ENCODE measurements around the gene HDAC7.
A peak's percentile ranks its signal among the peaks of the same experiment; 100 is the strongest.
"Not testable (repeated sequence)": the region's sequence is repeated elsewhere in the genome, so short reads cannot be mapped to it uniquely, and the experiment has no call there.

The HDAC7 gene

GRCh38 chr12:47828008-47828975 is 8.6 kb upstream of the HDAC7 start:
- no peak for DNase-seq

DNA sequence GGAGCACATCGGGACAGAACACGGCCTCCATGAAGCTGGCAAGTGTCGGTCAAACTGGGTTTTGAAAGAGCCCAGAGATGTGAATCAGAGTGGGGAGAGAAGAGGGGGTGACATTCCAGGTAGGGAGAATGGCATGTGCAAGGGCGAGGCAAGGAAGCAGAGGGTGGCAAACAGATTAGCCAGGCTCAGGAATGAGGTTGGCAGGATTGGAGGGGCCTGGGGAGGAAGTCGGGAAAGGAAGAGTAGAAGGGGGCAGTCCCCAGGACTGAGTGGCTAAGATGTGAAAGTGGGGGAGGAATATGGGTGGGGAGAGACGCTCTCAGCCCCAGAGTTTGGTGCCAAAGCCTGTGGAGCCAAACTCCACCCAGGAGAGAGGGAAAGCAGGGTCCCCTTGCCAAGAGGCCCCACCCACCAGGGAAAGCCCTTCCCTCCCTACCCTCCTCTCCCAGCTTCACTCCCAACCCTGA is 5.5 kb upstream of the HDAC7 start:
- DNase-seq: no peak

GRCh38 chr12:47824635-47825034 is 4.9 kb upstream of the HDAC7 start:
- DNase-seq: no peak

GRCh38 chr12:47824198-47824597 is 4.5 kb upstream of the HDAC7 start:
- no peak for DNase-seq

DNA sequence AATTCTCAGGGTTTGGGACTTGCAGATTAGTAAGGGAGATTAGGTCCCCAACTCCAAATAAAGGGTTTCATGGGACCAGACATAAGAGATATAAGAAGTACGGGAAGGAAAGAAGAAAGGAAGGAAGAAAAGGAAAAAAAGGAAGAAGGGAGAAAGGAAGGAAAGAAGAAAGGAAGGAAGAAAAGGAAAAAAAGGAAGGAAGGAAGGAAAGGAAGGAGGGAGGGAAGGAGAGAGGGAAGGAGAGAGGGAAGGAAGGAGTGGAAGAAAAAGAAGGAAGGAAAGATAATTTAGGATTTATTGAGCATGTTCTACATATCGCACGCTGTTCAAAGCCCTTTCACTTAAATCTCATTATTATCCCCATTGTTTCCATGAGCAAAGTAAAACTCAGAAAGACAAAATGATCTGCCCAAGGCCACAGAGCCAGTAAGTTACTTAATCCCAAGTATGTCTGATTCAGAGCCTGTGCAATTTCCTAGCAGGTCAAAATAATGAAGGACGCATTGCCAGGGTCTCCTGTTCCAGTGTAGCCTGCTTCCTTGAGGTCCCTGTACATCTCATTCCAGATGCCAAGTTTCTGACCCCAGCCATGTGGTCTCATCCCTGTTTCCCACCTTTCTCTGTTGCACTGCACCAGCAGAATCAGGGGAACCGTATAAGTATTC is 3.9 kb upstream of the HDAC7 start:
- DNase-seq: no peak

DNA sequence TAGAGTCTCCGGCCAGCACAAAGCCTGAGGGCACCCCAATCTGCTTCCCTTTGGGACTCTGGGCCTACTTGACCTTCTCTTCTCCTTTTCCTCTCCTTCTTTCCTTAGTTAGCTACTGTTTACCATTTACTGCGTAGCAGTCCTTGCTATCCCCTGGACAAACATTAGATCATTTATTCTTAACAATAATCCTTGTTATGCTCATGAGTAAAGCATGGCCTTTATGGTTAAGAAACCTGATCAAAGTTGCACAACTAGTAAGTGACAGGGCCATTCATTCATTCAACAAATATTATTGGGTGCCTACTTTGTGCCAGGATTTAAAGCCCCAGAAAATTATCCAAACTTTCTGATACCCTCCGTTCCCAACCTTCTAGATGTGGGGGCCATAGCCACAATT is 3.2 kb upstream of the HDAC7 start:
- no peak for DNase-seq

DNA sequence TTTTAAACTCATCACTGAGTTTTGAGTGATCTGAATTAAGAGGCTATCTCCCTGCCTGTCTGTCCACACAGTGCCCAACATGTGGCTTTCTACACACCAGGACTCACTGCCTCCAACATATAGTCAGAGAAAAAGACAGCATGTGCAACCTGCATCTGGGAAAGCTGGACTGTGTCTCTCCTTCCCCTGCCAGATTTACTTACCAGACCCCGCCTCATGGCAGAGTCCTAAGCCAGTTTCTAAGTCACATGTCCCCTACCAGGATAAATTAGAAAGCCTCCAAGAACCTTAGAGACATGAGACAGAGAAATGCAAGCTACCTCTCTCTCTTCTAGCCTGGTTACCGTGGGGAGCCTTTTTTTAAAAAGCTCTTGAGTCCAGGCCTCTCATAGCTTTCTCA is 2.7 kb upstream of the HDAC7 start:
- DNase-seq: no peak

GRCh38 chr12:47821346-47821706 is 1.6 kb upstream of the HDAC7 start:
- no peak for DNase-seq

DNA sequence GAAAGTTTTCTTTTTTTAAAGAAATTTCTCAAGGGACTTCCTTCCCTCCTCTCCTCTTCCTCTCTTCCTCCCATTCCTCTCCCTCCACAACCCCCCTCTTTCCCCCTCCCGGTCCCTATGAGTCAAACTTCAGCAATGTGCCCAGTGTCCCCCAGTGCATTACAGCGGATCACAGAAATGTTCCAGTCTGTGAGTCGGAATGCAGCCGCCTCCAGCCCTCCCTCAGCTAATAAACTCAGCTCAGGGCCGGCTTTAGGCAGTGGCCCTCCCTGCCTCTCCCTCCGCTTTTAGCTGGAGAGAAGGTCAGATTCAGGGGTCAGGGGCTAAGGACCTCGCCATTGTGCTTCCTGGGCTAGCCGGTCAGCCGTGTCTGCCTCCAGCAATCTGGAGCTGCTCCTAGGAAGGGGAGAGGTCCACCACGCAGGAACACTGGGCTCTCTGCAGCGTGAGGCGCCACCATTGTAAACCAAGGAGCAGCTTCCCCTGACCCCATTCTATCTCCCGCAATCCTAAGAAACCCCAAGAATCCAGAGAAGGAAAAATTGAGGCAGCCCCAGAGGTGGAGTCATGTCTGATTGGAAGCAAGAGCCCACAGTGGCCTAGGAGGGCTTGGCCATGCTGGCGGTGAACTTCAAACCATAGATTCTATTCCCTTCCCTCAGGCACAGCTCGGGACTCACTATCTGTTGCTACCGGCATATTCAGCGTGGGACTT is 1.1 kb upstream of the HDAC7 start:
- DNase-seq: no peak

DNA sequence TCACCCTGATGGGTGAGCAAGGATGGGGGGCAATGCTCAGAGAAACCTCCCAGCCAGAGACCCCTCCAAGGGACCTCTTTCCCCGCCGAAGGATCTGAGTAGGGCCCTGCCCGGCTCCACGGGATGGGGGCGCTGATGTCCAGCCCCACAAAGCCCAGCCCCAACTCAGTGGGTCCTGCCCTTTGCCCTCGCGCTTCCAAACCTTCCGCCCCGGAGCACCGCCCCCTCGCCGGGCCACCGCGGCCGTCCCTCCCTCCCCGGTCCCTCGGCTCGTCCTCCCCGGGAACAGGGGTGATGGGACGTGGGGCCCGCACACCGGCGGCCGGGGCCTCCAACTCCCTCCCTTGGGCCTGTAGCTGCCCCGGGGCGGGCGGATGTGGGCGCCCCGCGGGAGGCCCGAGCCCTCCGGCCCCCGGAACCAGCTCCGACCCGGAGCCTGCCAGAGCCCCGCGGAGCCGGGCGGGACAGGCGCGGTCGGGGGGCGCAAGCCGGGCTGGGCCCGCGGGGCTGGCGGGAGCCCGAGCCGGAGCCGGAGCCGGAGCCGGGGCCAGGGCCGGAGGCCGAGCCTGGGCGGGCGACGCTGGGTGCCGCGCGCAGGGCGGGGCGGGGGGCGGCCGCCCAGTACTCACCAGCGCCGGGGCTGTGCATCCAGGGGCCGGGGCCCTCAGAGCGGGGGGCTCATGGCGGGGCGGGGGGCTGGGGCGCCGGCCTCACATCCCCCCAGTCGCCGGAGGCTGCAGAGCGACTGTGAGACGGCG is 386 bp downstream of the HDAC7 start:
- peak; percentile 18 for DNase-seq

DNA sequence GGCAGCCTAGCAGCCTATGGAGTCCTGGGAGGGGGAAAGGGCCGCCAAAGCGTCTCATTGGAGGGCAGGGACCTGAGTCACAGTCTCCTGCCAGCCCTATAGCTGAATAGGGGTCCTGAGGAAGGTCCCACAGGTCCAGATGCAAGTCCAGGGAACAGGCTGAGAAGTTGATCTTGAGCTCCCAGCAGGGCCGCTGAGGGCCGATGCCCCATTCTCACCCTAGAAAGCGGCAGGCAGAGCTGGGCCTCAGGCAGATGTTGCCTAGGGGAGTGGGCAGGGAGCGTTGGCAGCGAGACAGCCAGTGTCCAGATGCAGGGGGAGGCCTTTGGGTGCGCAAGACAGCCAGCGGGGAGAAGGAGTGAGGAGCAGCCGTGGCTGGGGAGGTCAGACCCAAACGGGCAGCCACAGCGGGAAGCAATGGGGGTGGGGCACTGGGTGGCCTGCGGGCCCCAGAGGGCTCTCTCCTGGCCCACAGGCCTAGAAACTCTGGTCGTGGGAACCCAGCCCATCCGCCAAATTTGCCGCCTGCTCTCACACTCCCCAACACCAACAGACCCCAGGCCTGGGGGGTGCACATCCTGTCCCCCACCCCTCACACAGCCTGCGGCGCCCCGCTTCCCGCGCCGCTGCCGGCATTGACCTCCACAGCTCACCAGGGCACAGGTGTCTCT is 1.1 kb downstream of the HDAC7 start:
- DNase-seq: no peak

- DNase-seq: no peak
Measured at GRCh38 chr12:47818007-47818376, 1.7 kb downstream of the HDAC7 start.

DNA sequence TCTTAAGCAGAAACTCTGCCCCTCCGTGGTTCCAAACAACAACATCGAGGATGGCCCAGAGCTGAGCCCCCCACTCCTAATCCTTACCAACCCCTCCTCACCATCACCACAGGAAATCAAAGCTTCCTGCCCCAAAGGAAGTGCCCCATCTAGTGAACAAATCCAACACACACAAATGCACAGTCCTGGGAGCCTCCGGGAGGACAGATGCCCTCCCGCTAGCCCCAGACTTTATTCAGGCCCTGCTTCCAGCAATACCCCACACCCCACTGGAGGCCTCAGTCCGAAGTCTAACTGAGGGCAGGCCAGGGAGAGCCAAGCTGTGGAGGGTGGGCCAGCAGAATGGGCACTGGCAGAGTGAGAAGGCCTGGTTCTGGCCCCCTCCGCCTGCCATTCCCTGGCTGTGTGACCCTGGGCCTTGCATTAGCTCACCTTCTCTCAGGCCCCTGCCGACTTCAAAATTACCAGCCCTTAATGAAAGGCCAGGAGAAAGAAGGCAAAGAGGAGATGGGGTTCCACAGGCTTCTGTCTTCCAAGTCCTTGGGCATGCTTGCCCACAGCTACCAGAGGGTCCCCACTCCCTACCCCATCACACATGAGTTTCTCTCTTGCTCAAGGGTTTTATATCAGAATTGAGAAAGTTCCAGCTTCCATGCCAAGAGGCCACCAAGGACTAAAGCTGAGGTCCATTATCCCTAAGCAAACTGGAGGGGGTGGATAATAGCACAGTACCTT is 2.3 kb downstream of the HDAC7 start:
- DNase-seq: no peak

DNA sequence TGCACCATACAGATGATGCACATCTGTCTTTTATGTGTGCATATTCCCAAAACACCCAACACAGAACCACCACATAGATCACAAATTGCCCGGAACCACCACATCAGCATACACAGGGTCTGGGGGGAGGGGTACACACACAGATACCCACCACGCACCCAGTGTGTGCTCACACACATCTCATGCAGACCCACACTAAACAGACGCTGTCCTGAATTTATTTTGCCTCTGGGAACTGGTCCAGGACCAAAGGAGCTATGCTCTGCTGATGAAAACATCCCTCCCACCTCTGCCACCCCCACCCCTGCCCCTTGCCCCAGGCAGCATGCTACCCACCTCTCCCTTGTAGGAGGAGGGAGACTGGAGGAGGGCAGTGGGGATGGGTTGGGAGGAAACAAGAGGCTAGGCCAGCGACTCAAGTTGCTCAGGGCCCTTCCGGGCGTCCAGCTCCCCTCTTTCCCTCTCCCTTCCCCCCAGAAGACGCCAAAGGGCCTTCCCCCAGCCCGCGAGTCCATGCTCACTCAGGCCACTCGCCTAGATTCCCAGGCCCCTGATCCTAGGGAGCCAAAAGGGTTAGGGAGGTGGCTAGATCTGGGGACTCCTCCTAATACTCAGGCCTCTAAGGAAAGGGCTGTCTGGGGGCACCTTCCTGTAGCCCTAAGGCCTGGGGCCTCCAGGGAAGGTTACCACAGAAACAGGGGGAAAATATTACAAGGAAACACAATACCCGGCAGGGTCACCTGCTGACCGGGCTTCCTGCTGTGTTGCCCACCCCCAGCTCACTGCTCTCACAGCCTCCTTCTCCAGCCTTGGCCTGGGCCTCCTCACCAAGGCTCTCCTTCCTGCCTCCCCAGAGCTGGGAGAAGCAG is 3.1 kb downstream of the HDAC7 start:
- no peak for DNase-seq

- not testable (repeated sequence) for DNase-seq
Measured at GRCh38 chr12:47815447-47815846, 4.3 kb downstream of the HDAC7 start.

GRCh38 chr12:47814539-47815170 is 5.0 kb downstream of the HDAC7 start:
- no peak for DNase-seq

- no peak for DNase-seq
Measured at GRCh38 chr12:47813511-47814196, 6.0 kb downstream of the HDAC7 start.

GRCh38 chr12:47812797-47813510 is 6.7 kb downstream of the HDAC7 start:
- no peak for DNase-seq
